ENCODE measurements around the gene GULP1.

DNA sequence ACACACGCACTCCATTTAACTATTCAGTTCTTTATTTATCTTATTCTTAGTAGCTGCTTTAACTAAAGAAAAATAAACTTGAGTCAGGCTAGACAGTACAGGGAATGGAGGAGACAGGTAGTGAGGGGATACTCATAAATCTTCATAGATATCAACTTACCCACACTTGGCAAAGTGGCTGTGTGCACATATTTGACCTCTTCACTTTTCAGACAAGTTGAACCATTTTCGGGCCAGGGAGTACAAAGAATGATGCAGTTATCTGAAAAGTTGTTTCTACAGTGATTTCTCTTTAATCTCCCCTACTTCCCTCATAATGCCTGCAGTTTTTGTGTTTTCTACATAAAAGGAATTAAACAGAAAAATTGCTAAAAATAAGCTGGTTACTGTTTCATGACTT is 307.5 kb downstream of the GULP1 start:
- TF ChIP-seq JUN (CRISPR knock-in tag; IDR thresholded peaks at IDR 0.05) (no peak), ZNF792 (CRISPR knock-in tag; IDR thresholded peaks at IDR 0.05) (no peak), FOSL2 (CRISPR knock-in tag; IDR thresholded peaks at IDR 0.05) (no peak), HOXA7 (CRISPR knock-in tag; IDR thresholded peaks at IDR 0.05) (no peak), ZNF737 (CRISPR knock-in tag; IDR thresholded peaks at IDR 0.05; ENCODE audit: borderline replicate concordance) (no peak), MYNN (CRISPR knock-in tag; IDR thresholded peaks at IDR 0.05; ENCODE audit: low read depth) (no peak), KLF12 (CRISPR knock-in tag; IDR thresholded peaks at IDR 0.05; ENCODE audit: borderline replicate concordance) (no peak), GABPB1 (CRISPR knock-in tag; IDR thresholded peaks at IDR 0.05) (no peak), CC2D1A (CRISPR knock-in tag; IDR thresholded peaks at IDR 0.05) (no peak), EP300 (IDR thresholded peaks at IDR 0.05; ENCODE audit: low read depth in 2 of 2, low read length in 2 of 2) (no peak), EP300 (CRISPR knock-in tag; IDR thresholded peaks at IDR 0.05; ENCODE audit: borderline replicate concordance) (no peak)
- TF ChIP-seq, protein P1, sequence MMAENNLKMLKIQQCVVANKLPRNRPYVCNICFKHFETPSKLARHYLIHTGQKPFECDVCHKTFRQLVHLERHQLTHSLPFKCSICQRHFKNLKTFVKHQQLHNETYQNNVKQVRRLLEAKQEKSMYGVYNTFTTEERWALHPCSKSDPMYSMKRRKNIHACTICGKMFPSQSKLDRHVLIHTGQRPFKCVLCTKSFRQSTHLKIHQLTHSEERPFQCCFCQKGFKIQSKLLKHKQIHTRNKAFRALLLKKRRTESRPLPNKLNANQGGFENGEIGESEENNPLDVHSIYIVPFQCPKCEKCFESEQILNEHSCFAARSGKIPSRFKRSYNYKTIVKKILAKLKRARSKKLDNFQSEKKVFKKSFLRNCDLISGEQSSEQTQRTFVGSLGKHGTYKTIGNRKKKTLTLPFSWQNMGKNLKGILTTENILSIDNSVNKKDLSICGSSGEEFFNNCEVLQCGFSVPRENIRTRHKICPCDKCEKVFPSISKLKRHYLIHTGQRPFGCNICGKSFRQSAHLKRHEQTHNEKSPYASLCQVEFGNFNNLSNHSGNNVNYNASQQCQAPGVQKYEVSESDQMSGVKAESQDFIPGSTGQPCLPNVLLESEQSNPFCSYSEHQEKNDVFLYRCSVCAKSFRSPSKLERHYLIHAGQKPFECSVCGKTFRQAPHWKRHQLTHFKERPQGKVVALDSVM (CRISPR knock-in tag; IDR thresholded peaks at IDR 0.05): no peak
- TF ChIP-seq, protein P2, sequence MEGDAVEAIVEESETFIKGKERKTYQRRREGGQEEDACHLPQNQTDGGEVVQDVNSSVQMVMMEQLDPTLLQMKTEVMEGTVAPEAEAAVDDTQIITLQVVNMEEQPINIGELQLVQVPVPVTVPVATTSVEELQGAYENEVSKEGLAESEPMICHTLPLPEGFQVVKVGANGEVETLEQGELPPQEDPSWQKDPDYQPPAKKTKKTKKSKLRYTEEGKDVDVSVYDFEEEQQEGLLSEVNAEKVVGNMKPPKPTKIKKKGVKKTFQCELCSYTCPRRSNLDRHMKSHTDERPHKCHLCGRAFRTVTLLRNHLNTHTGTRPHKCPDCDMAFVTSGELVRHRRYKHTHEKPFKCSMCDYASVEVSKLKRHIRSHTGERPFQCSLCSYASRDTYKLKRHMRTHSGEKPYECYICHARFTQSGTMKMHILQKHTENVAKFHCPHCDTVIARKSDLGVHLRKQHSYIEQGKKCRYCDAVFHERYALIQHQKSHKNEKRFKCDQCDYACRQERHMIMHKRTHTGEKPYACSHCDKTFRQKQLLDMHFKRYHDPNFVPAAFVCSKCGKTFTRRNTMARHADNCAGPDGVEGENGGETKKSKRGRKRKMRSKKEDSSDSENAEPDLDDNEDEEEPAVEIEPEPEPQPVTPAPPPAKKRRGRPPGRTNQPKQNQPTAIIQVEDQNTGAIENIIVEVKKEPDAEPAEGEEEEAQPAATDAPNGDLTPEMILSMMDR (CRISPR knock-in tag; IDR thresholded peaks at IDR 0.05): no peak
- TF ChIP-seq, protein P3, sequence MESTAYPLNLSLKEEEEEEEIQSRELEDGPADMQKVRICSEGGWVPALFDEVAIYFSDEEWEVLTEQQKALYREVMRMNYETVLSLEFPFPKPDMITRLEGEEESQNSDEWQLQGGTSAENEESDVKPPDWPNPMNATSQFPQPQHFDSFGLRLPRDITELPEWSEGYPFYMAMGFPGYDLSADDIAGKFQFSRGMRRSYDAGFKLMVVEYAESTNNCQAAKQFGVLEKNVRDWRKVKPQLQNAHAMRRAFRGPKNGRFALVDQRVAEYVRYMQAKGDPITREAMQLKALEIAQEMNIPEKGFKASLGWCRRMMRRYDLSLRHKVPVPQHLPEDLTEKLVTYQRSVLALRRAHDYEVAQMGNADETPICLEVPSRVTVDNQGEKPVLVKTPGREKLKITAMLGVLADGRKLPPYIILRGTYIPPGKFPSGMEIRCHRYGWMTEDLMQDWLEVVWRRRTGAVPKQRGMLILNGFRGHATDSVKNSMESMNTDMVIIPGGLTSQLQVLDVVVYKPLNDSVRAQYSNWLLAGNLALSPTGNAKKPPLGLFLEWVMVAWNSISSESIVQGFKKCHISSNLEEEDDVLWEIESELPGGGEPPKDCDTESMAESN (CRISPR knock-in tag; conservative IDR thresholded peaks at IDR 0.05): no peak

Data from HepG2 (cell line).